GM21737 (cell line): Measurements from ENCODE around the gene RASD1.
"Not testable (repeated sequence)": the region's sequence is repeated elsewhere in the genome, so short reads cannot be mapped to it uniquely, and the experiment has no call there.

Source experiments
- ATAC-seq: cut with Tn5 transposase; IDR thresholded peaks from one replicate; pipeline ENCODE4 v1.9.1; 2021; ENCODE audit warnings: mild to moderate bottlenecking, moderate library complexity; ENCODE audit not compliant: unreplicated experiment

Gene RASD1

GRCh38 chr17:17479209-17479608, 17.0 kb downstream of the RASD1 start:
- ATAC-seq: no peak

DNA sequence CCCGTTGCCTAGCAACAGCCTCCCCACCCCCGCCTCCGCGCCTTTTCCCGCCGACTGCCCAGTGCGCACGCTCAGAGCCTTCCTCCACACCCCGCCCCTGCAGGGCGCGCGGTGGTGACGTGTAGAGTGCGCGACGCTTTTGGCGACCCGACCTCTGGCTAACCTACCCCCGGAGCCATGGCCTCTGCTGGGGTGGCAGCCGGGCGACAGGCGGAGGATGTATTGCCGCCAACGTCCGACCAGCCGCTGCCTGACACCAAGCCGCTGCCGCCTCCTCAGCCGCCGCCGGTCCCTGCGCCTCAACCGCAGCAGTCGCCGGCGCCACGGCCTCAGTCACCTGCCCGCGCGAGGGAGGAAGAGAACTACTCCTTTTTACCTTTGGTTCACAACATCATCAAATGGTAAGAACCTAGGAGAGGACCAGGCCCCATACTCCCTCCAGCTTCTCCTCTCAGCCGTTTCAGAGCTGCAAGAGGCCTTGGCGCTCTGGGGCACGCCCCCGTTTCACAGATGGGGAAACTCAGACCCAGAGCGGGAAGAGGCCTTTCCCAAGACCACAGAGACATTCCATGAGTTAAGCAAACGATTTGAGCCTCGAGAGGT, 19.2 kb downstream of the RASD1 start, which contains the start of gene MED9:
Gene MED9 (plus strand): TSS at position 136 of the 603 bp plus-strand sequence. CDS start 42 bp downstream, at position 178.
- ATAC-seq: peak; percentile 74

DNA sequence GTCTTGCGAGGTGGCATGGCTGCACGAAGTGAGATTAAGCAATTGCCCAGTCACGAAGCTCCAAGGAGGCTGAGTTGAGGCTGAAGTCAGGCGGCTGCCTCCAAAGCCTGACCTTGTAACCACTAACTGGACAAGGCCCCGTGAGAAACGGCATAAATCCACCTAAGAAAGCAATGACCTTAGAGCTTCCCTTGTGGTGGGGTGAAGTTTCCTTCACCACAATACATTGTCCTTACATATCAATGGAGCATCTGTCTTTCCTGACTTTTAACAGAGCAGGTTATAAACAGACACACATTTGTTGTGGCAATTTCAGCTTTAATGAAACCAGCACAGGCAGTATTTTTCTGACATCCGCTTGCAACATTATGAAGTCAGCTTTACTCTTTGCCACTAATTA, 21.9 kb downstream of the RASD1 start:
- ATAC-seq: no peak

DNA sequence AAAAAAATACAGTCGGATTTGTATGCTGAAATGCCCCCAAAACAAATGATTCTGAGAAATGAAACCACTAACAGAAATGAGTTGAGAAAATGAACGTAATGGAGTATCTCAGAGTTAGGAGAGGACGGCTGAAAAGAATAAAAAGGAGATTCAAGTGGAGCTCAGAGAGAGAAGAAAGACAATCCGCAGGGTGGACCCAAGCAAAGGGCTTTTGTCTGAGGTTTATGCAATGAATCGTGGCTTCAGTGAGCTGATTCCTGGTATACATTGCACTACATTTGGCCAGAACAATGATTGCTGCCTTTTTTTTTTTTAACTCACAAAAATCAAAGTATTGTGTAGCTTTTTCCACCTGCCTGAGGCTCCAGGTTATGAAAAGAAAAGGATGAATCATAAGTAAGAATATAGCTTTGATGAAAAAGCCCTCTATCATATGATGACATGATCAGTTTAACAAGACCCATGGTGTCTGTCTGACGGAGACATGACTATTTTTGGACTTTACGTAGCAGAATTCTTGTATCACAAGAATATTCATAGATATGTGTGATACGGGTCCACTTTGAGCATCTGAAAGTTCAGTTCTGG, 23.8 kb downstream of the RASD1 start:
- ATAC-seq: no peak

GRCh38 chr17:17469996-17470395, 26.2 kb downstream of the RASD1 start:
- ATAC-seq: no peak

- ATAC-seq: no peak
Measured at GRCh38 chr17:17469358-17469757, 26.8 kb downstream of the RASD1 start.

DNA sequence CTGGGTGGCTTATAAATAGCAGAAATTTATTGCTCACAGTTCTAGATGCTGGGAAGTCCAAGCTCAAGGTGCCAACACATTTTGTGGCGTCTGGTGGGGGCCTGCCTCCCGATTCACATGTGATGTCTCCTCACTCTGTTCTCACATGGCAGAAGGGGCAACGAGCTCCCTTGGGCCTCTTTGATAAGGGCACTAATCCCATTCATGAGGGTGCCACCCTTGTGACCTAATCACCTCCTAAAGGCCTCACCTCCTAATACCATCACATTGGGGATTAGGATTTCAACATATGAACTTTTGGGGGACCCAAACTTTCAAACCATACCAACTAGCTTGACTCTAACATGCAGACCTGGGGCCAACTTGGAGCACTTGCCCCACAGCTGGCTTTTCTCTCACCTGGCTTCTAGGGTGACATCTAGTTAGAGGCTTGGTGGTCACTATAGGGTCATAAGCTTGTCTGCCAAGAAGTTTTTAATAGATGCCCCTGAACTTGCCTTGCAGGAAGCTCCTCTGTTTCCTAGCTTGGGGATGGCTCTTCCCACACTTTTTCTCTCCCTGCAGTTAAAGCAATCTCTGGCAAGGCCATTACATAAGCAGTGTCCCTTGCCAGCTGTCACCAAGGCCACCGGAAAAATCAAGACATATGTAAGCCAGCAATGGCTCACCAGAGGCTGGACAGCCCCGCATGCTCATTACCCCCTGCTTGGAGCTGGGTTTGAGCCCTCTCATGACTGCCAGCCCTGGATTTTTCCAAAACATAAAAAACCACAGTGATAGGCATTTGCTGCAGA, 27.8 kb downstream of the RASD1 start:
- no peak for ATAC-seq

- ATAC-seq: no peak
Measured at GRCh38 chr17:17467720-17468119, 28.5 kb downstream of the RASD1 start.

- no peak for ATAC-seq
Measured at GRCh38 chr17:17467016-17467415, 29.2 kb downstream of the RASD1 start.

DNA sequence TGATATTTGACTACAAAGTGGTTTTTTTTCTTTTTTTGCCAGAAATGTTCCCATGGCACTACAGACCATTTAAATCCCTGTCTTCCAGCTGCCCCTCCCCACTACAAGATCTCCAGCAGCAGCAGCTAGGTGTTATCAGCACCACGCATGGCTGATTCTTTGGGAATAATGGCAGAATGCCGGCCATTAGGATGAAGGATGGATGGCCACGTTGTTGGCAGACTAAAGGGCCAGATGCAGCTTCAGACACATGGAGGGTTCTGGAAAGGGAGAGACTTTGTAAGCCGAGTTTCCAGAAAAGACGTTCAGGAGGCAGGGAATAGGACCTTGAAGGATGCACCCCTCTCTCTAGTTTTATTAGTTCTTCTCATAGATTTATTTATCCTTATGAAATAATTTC, 29.7 kb downstream of the RASD1 start:
- ATAC-seq: no peak

DNA sequence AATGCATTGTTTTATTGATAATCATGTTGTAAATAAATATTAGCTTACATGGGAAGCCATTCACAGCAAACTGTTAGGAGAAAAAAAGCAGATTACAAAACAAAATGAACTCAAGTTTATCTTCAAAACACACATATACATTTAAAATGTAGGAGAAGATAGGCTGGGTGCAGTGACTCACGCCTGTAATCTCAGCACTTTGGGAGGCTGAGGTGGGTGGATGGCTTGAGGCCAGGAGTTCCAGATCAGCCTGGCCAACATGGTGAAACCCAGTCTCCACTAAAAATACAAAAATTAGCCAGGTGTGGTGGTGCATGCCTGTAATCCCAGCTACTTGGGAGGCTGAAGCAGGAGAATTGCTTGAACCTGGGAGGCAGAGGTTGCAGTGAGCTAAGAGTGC, 30.3 kb downstream of the RASD1 start:
- not testable (repeated sequence) for ATAC-seq

DNA sequence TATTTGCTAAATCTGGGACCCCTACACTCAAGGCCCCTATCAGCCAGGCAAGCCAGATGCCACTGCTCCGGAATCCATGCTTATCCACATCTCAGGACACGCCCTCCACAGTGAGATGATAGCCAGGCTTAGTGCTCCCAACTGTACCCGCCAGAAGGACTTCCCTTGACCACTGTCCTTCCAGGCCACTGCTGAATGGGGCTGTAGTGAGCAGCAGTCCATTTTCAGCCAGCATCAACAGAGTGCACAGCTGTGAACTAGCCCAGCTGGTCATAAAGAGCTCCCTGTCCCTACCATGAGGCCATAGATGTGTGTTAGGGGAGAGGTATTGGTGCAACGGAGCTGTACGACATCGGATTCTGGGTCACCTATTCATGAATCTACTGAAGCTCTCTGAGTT, 32.4 kb downstream of the RASD1 start:
- ATAC-seq: no peak

DNA sequence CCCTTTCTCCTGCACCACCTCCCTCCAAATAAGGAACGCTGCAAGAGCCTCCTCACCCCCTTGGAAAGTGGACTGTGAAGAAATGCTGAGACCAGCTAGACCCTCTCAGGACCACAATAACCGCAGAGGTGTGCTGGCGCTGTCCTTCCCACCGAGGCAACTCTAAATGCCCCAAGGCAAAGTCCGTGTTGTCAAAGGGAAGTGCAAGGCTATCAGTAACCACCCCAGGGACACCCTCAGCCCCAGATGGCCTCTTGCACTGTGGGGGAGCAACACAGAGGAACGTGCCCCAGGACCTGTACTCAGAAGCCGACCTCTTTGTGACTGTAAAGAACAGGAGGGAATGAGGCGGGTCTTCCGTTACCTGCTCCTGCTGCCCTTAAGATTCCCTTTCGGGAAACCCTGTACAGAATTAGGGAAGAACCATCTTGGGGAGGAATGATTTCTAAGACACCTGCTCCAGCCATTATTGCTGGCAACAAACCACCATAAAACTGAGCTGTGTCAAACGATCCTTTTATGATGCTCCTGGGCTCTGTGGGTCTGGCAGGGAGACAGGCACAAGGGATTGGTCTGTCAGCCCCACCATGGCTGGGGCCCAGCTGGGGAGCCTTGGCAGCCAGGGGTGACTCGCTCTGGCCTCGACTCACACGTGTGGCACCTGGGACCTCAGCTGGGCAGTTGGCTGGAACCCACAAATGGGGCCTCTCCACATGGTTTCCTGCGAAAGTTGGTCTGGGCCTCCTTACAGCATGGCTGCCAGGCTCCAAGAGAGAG, 34.0 kb downstream of the RASD1 start:
- no peak for ATAC-seq

GRCh38 chr17:17460038-17460437, 36.2 kb downstream of the RASD1 start:
- ATAC-seq: no peak

GRCh38 chr17:17457680-17458079, 38.5 kb downstream of the RASD1 start:
- no peak for ATAC-seq

GRCh38 chr17:17456251-17456650, 39.9 kb downstream of the RASD1 start:
- ATAC-seq: no peak

DNA sequence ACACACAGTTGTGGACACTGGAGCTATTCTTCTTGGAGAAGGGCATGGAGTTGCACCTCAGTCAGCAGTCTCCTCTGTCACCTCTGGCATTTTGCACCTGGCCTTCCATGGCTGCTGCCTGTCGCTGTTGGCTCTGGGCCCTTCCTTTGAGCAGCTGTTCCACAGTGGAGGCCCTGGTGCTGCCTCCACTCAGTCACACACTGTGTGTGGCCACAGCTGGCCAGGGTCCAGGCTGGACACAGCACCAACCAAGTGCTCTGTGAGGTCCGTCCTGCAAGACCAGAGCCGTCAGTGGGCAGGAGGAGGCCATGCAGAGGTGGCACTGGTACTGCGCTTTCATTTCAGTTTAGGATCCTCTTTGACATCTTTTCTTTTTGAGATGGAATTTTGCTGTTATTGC, 41.0 kb downstream of the RASD1 start:
- ATAC-seq: no peak

DNA sequence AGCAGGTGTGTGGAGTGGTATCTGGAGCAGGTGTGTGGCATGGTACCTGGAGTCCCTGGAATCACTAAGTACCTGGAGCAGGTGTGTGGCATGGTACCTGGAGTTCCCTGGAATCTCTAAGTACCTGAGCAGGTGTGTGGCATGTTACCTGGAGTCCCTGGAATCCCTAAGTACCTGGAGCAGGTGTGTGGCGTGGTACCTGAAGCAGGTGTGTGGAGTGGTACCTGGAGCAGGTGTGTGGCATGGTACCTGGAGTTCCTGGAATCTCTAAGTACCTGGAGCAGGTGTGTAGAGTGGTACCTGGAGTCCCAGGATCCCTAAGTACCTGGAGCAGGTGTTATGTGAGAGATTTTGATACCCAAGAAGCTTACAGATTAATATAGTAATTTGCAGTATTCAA, 41.5 kb downstream of the RASD1 start:
- ATAC-seq: not testable (repeated sequence)

- ATAC-seq: no peak
Measured at GRCh38 chr17:17454276-17454675, 41.9 kb downstream of the RASD1 start.

GRCh38 chr17:17453088-17453487, 43.1 kb downstream of the RASD1 start:
- ATAC-seq: no peak

- ATAC-seq: no peak
Measured at GRCh38 chr17:17448723-17449122, 47.5 kb downstream of the RASD1 start.
